ENCODE results near the gene SOBP. TPM values are rescaled to one million over a fixed set of nuclear protein-coding genes. Genes with fewer than 3 reads are reported as not detected.

SOBP gene
- total and polyA plus RNA-seq, 2 donors (not counting 3 experiments of a cell fraction or from before 2014, with no cell fraction given) = 0.35 to 6.6 TPM

DNA sequence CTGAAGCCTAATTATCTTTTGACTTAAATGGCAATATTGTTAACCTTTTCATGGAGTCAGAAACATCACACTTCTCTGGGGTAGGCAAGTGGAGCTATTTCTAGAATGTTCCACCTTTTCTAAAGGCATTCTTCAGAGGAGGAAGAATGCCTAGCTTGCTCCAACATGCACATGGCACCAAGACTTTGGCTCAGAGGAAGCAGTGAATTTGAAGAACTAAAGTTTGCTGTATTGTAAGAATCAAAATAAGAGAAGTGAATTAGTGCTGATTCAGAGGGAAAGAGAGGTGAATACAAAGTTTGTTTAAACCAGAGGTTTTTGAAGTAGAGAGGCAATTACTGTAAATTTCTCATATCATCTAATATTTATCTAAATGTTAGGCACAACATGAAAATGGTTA, 92.2 kb downstream of the SOBP start:
- no peaks in the 10 kb centered on the region for H3K27me3 ChIP-seq (ENCODE audit: control insufficient read depth in 2 of 2, insufficient read depth in 2 of 2, low read length in 2 of 2)
- H3K79me2 ChIP-seq (ENCODE audit: control insufficient read depth, insufficient read depth, low read length) = no peaks in the 10 kb centered on the region
- FAIRE-seq (no peak), DNase-seq (ENCODE audit: low read depth, low spot score) (no peak)
- no peaks in the 10 kb centered on the region for H4K20me1 ChIP-seq (replicated peaks; ENCODE audit: control insufficient read depth, extremely low read depth, insufficient read depth, low read length)
- H3K4me1 ChIP-seq (ENCODE audit: control insufficient read depth, extremely low read depth, insufficient read depth, low read length) = no peaks in the 10 kb centered on the region
- H2AFZ ChIP-seq (ENCODE audit: low read depth, low read length) = no peak overlapping the region
- no peak overlapping the region for H3K4me3 ChIP-seq (replicated peaks in 1 of 3; ENCODE audit: insufficient read depth in 1 of 3, low read depth in 1 of 3, low read length in 3 of 3)
- dilution Hi-C loops (cut with MboI; ENCODE audit: extremely low pct_ligation_motif_present, low sequenced_read_pairs) (no loop called here), intact Hi-C loops (cut with micrococcal nuclease) (no loop called here)
- POLR2A ChIA-PET = no interaction called here
- no peak overlapping the region for H3K27ac ChIP-seq (ENCODE audit: insufficient read depth, low read depth, low read length)
- TF ChIP-seq GATA2 (IDR thresholded peaks at IDR 0.05; ENCODE audit: insufficient read depth, insufficient read length, low read depth, low read length) = no peak
- no peak for TF ChIP-seq POLR2A (IDR thresholded peaks at IDR 0.05; ENCODE audit: low read depth, low read length)
- TF ChIP-seq MYC (IDR thresholded peaks at IDR 0.05; ENCODE audit: low read depth, low read length) = no peak
- no peak for TF ChIP-seq EZH2 (IDR thresholded peaks at IDR 0.05; ENCODE audit: borderline replicate concordance, low read depth, low read length, severe bottlenecking)
- TF ChIP-seq, protein P1, sequence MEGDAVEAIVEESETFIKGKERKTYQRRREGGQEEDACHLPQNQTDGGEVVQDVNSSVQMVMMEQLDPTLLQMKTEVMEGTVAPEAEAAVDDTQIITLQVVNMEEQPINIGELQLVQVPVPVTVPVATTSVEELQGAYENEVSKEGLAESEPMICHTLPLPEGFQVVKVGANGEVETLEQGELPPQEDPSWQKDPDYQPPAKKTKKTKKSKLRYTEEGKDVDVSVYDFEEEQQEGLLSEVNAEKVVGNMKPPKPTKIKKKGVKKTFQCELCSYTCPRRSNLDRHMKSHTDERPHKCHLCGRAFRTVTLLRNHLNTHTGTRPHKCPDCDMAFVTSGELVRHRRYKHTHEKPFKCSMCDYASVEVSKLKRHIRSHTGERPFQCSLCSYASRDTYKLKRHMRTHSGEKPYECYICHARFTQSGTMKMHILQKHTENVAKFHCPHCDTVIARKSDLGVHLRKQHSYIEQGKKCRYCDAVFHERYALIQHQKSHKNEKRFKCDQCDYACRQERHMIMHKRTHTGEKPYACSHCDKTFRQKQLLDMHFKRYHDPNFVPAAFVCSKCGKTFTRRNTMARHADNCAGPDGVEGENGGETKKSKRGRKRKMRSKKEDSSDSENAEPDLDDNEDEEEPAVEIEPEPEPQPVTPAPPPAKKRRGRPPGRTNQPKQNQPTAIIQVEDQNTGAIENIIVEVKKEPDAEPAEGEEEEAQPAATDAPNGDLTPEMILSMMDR (IDR thresholded peaks at IDR 0.05; ENCODE audit: extremely low read depth in 1 of 2, insufficient read depth in 1 of 2, low read depth in 1 of 2, low read length in 2 of 2) = no peak
- TF ChIP-seq JUN (IDR thresholded peaks at IDR 0.05; ENCODE audit: borderline replicate concordance, insufficient read depth, insufficient read length, low read depth) = no peak
- TF ChIP-seq POLR2AphosphoS5 (IDR thresholded peaks at IDR 0.05; ENCODE audit: insufficient read depth, low read depth, low read length) = no peak
- TF ChIP-seq MAX (IDR thresholded peaks at IDR 0.05; ENCODE audit: insufficient read depth, insufficient read length) = no peak
- no peak for TF ChIP-seq FOS (IDR thresholded peaks at IDR 0.05; ENCODE audit: borderline replicate concordance, insufficient read depth, low read length)
- no peaks in the 10 kb centered on the region for H3K9me1 ChIP-seq (replicated peaks; ENCODE audit: control insufficient read depth, extremely low read depth, insufficient read depth, low read length)
- BruUV-seq (replicated peaks) = no TSS peak
- H3K4me2 ChIP-seq (ENCODE audit: insufficient read depth, low read length) = no peak overlapping the region
- H3K36me3 ChIP-seq (ENCODE audit: control insufficient read depth in 2 of 2, extremely low read depth in 1 of 2, insufficient read depth in 2 of 2, low read length in 2 of 2) = no peaks in the 10 kb centered on the region
- no peaks in the 10 kb centered on the region for H3K9me3 ChIP-seq (replicated peaks; ENCODE audit: control insufficient read depth, insufficient read depth, low read length)
- CTCF ChIA-PET = no interaction called here
- no peak overlapping the region for H3K9ac ChIP-seq (replicated peaks; ENCODE audit: extremely low read depth, insufficient read depth, low read length)
